H9 (cell line): ENCODE data around the gene TOR1AIP1. TPM values are rescaled to one million over a fixed set of nuclear protein-coding genes. Genes with fewer than 3 reads are reported as not detected.

Source experiments
- DNase-seq: peaks from one replicate; pipeline ENCODE4 v3.0.0-alpha.2; 2017
- H2AFZ ChIP-seq: one replicate; pipeline ENCODE4 v1.6.1; 2013; ENCODE audit warnings: mild to moderate bottlenecking, low read length, control low read depth, moderate library complexity
- H2AK5ac ChIP-seq: 2 replicates; pipeline ENCODE4 v1.6.1; 2013; ENCODE audit warnings: low read length, control low read depth, mixed read lengths; ENCODE audit not compliant: insufficient read length
- H2BK120ac ChIP-seq: one replicate; pipeline ENCODE4 v1.6.1; 2013; ENCODE audit warnings: low read depth, mild to moderate bottlenecking, low read length, control low read depth, inconsistent platforms; ENCODE audit not compliant: poor library complexity, severe bottlenecking
- H2BK12ac ChIP-seq: 2 replicates; pipeline ENCODE4 v1.6.1; 2013; ENCODE audit warnings: low read length, control low read depth, mixed read lengths, low read depth; ENCODE audit not compliant: insufficient read length
- H2BK15ac ChIP-seq: 2 replicates; pipeline ENCODE4 v1.6.1; 2013; ENCODE audit warnings: low read depth, low read length, control low read depth
- H2BK20ac ChIP-seq: one replicate; pipeline ENCODE4 v1.6.1; 2013; ENCODE audit warnings: low read depth, mild to moderate bottlenecking, low read length, control low read depth, inconsistent platforms; ENCODE audit not compliant: poor library complexity, severe bottlenecking
- H2BK5ac ChIP-seq: 2 replicates; pipeline ENCODE4 v1.6.1; 2013; ENCODE audit warnings: low read length, control low read depth, mixed read lengths; ENCODE audit not compliant: insufficient read length
- H3K14ac ChIP-seq: 2 replicates; pipeline ENCODE4 v1.6.1; 2013; ENCODE audit warnings: low read length, control low read depth; ENCODE audit not compliant: insufficient read depth
- H3K18ac ChIP-seq: 2 replicates; pipeline ENCODE4 v1.6.1; 2013; ENCODE audit warnings: low read depth, mild to moderate bottlenecking, mixed read lengths, low read length, control low read depth; ENCODE audit not compliant: insufficient read length
- H3K23ac ChIP-seq: 2 replicates; pipeline ENCODE4 v1.6.1; 2013; ENCODE audit warnings: low read length, control low read depth, mixed read lengths, low read depth; ENCODE audit not compliant: insufficient read length
- H3K23me2 ChIP-seq: 2 replicates; pipeline ENCODE4 v1.6.1; 2013; ENCODE audit warnings: low read depth, mild to moderate bottlenecking, mixed read lengths, low read length, control low read depth; ENCODE audit not compliant: insufficient read length, poor library complexity, severe bottlenecking
- H3K27ac ChIP-seq: 2 replicates; pipeline ENCODE4 v1.5.1; 2013; ENCODE audit warnings: low read length, control low read depth, mixed read lengths, low read depth; ENCODE audit not compliant: insufficient read length
- H3K27me3 ChIP-seq: 2 replicates; pipeline ENCODE4 v1.6.1; 2013; ENCODE audit warnings: low read length, control low read depth, inconsistent platforms; ENCODE audit not compliant: insufficient read depth
- H3K4ac ChIP-seq: 2 replicates; pipeline ENCODE4 v1.6.1; 2013; ENCODE audit warnings: low read depth, mild to moderate bottlenecking, control low read depth, inconsistent platforms, low read length, moderate library complexity
- H3K4me1 ChIP-seq: 2 replicates; pipeline ENCODE4 v1.6.1; 2013; ENCODE audit warnings: low read length, control low read depth, inconsistent platforms; ENCODE audit not compliant: insufficient read depth
- H3K4me2 ChIP-seq: 2 replicates; pipeline ENCODE4 v1.6.1; 2013; ENCODE audit warnings: low read length, control low read depth, mixed read lengths; ENCODE audit not compliant: insufficient read length, insufficient read depth
- H3K56ac ChIP-seq: 2 replicates; pipeline ENCODE4 v1.6.1; 2013; ENCODE audit warnings: low read depth, mild to moderate bottlenecking, mixed read lengths, low read length, control low read depth; ENCODE audit not compliant: insufficient read length
- H3K79me1 ChIP-seq: 2 replicates; pipeline ENCODE4 v1.6.1; 2013; ENCODE audit warnings: low read depth, mild to moderate bottlenecking, moderate library complexity, low read length, control low read depth, inconsistent platforms; ENCODE audit not compliant: insufficient read depth, poor library complexity, severe bottlenecking
- H3K79me2 ChIP-seq: 2 replicates; pipeline ENCODE4 v1.6.1; 2013; ENCODE audit warnings: low read length, control low read depth, inconsistent platforms; ENCODE audit not compliant: insufficient read depth
- H3K9ac ChIP-seq: 2 replicates; pipeline ENCODE4 v1.6.1; 2013; ENCODE audit warnings: low read length, control low read depth, mixed read lengths; ENCODE audit not compliant: insufficient read length; ENCODE audit errors: extremely low read depth
- H3K9me3 ChIP-seq: one replicate; pipeline ENCODE4 v1.6.1; 2013; ENCODE audit warnings: low read depth, low read length, inconsistent platforms; ENCODE audit not compliant: control insufficient read depth
- H3T11ph ChIP-seq: one replicate; pipeline ENCODE4 v1.6.1; 2013; ENCODE audit warnings: mild to moderate bottlenecking, low read length, control low read depth, inconsistent platforms
- H4K20me1 ChIP-seq: one replicate; pipeline ENCODE4 v1.6.1; 2013; ENCODE audit not compliant: control insufficient read depth, insufficient read length, insufficient read depth
- H4K5ac ChIP-seq: 2 replicates; pipeline ENCODE4 v1.6.1; 2013; ENCODE audit warnings: low read depth, mild to moderate bottlenecking, mixed read lengths, low read length, control low read depth; ENCODE audit not compliant: insufficient read length
- H4K8ac ChIP-seq: replicated peaks from 2 replicates; pipeline ENCODE4 v1.6.1; 2013; ENCODE audit warnings: low read length, control low read depth, mixed read lengths, low read depth; ENCODE audit not compliant: insufficient read length
- H4K91ac ChIP-seq: 2 replicates; pipeline ENCODE4 v1.6.1; 2013; ENCODE audit warnings: low read depth, mild to moderate bottlenecking, moderate library complexity, mixed read lengths, low read length, control low read depth; ENCODE audit not compliant: insufficient read length
- H3K27ac Mint-ChIP-seq, 3 experiments: 2 replicates in 2 of 3; 3 replicates in 1 of 3; pipeline ENCODE4 v1.8.0; 2020 to 2021; ENCODE audit warnings: mixed read lengths in 3 of 3, mild to moderate bottlenecking in 1 of 3, moderate library complexity in 1 of 3
- H3K27me3 Mint-ChIP-seq: 2 replicates; pipeline ENCODE4 v1.8.0; 2021; ENCODE audit warnings: low read depth, mild to moderate bottlenecking, moderate library complexity, mixed read lengths
- H3K36me3 Mint-ChIP-seq, 3 experiments: 2 replicates in 2 of 3; 3 replicates in 1 of 3; pipeline ENCODE4 v1.8.0; 2020 to 2021; ENCODE audit warnings: low read depth in 3 of 3, mixed read lengths in 3 of 3; ENCODE audit not compliant: insufficient read depth in 1 of 3
- H3K4me1 Mint-ChIP-seq, 2 experiments: 2 replicates each; pipeline ENCODE4 v1.8.0; 2020; ENCODE audit warnings: mixed read lengths in 2 of 2
- H3K4me3 Mint-ChIP-seq, 2 experiments: 2 replicates in 1 of 2; 3 replicates in 1 of 2; pipeline ENCODE4 v1.8.0; 2020 to 2021; ENCODE audit warnings: mild to moderate bottlenecking in 2 of 2, mixed read lengths in 2 of 2, moderate library complexity in 1 of 2
- H3K9me3 Mint-ChIP-seq, 2 experiments: 2 replicates in 1 of 2; 3 replicates in 1 of 2; pipeline ENCODE4 v1.8.0; 2020; ENCODE audit warnings: mild to moderate bottlenecking in 2 of 2, mixed read lengths in 2 of 2, moderate library complexity in 1 of 2
- CTCF ChIP-seq: fragments of 200-600 bp; sonication (generic); conservative IDR thresholded peaks from 3 replicates; pipeline ENCODE4 v1.8.0; 2021; ENCODE audit warnings: antibody characterized with exemption, mild to moderate bottlenecking
- WGBS: extraction: QIAGEN DNeasy Blood & Tissue Kit; methylation state at CpG from one replicate; pipeline ENCODE4 v1.1.7; 2013; ENCODE audit warnings: missing lambda C conversion rate, low lambda C conversion rate, mixed read lengths; ENCODE audit not compliant: insufficient read length; ENCODE audit errors: extremely low coverage; 5-methylcytosine and 5-hydroxymethylcytosine counted together
- long read RNA-seq: library from polyadenylated mRNA; unstranded; transcript quantifications from one replicate; pipeline ENCODE4 v2.0.0, GENCODE V29; 2020
- total RNA-seq: library from RNA; stranded (reverse); gene quantifications from 2 replicates; pipeline ENCODE4 v1.2.1, GENCODE V29; 2021

Gene TOR1AIP1, protein sequence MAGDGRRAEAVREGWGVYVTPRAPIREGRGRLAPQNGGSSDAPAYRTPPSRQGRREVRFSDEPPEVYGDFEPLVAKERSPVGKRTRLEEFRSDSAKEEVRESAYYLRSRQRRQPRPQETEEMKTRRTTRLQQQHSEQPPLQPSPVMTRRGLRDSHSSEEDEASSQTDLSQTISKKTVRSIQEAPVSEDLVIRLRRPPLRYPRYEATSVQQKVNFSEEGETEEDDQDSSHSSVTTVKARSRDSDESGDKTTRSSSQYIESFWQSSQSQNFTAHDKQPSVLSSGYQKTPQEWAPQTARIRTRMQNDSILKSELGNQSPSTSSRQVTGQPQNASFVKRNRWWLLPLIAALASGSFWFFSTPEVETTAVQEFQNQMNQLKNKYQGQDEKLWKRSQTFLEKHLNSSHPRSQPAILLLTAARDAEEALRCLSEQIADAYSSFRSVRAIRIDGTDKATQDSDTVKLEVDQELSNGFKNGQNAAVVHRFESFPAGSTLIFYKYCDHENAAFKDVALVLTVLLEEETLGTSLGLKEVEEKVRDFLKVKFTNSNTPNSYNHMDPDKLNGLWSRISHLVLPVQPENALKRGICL
- total RNA-seq = 25.2 and 25.5 TPM in 2 replicates
- long read RNA-seq, full-length matches to known transcripts = 135 of 147 reads
- long read RNA-seq, partial matches to known transcripts = 2 of 147 reads
- long read RNA-seq, other reads (novel, unspliced or antisense) = 10 of 147 reads

DNA sequence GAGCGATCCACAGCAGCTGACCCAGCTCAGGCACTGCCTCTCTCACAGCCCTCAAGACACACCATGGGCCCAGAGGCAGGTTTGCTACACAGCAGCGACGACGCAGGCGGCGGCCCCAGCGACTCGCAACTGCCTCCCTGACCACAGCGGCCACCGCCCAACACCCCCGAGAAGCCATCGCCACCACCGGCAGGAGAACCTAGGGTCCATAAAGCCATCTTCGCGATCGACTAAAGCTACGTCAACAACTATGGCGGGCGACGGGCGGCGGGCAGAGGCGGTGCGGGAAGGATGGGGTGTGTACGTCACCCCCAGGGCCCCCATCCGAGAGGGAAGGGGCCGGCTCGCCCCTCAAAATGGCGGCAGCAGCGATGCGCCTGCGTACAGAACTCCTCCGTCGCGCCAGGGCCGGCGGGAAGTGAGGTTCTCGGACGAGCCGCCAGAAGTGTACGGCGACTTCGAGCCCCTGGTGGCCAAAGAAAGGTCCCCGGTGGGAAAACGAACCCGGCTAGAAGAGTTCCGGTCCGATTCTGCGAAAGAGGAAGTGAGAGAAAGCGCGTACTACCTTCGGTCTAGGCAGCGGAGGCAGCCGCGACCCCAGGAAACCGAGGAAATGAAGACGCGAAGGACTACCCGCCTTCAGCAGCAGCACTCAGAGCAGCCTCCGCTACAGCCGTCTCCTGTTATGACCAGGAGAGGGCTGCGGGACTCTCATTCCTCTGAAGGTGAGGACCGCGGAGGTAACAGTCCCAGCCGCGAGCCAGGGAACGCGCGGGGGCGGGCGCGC lies at the start of gene TOR1AIP1:
TSS of gene TOR1AIP1 (plus strand) at position 33 of the 787 bp plus-strand sequence. CDS start at position 251, 218 bp downstream.
- H3K9me3 Mint-ChIP-seq = no peaks in the 10 kb centered on the region; a peak in 1 of 5 replicates
- no CpG with 5 or more reads among the region's 72 CpGs for WGBS
- no peaks in the 10 kb centered on the region; the same call in 1 of the 2 replicates for H3K27me3 Mint-ChIP-seq
- Histone ChIP-seq H3K18ac (peak within 1 kb of the TSS; percentile 93), H3K23me2 (peaks cover 11% of the 10 kb centered on the region), H3K56ac (peak within 1 kb of the TSS; percentile 6), H3K27ac (peak within 1 kb of the TSS; percentile 81), H3K9ac (peak within 1 kb of the TSS; percentile 83), H3K4me2 (peak within 1 kb of the TSS; percentile 99), H3K23ac (no peak within 1 kb of the TSS), H4K91ac (no peak within 1 kb of the TSS), H2BK20ac (no peak within 1 kb of the TSS), H2AFZ (no peak within 1 kb of the TSS), H2BK120ac (no peak within 1 kb of the TSS), H4K8ac (no peak within 1 kb of the TSS), H3K9me3 (no peaks in the 10 kb centered on the region), H3T11ph (no peak within 1 kb of the TSS), H3K4ac (no peak within 1 kb of the TSS), H3K14ac (peak within 1 kb of the TSS; percentile 95), H2BK5ac (peak within 1 kb of the TSS; percentile 69), H2AK5ac (no peak within 1 kb of the TSS), H3K79me1 (no peaks in the 10 kb centered on the region), H2BK15ac (no peak within 1 kb of the TSS), H3K4me1 (no peaks in the 10 kb centered on the region), H3K79me2 (no peaks in the 10 kb centered on the region), H4K5ac (peak within 1 kb of the TSS; percentile 11), H2BK12ac (no peak within 1 kb of the TSS), H4K20me1 (no peaks in the 10 kb centered on the region), H3K27me3 (no peaks in the 10 kb centered on the region)
- peak within 1 kb of the TSS; percentile 100 for H3K27ac Mint-ChIP-seq
- DNase-seq = peak; percentile 98
- peak; percentile 43 for TF ChIP-seq CTCF
- peaks cover 20 to 31% of the 10 kb centered on the region in 2 experiments for H3K4me1 Mint-ChIP-seq
- H3K36me3 Mint-ChIP-seq = peaks cover 5 to 19% (median 9%) of the 10 kb centered on the region in 3 experiments; a peak in 6 of 7 replicates
- H3K4me3 Mint-ChIP-seq = peak within 1 kb of the TSS; percentile 99
